Neural crest cell (in vitro differentiated cells): ENCODE measurements around the gene OPTC. TPM values are rescaled to one million over a fixed set of nuclear protein-coding genes. Genes with fewer than 3 reads are reported as not detected.

ENCODE experiments used
- DNase-seq: peaks from one replicate; pipeline ENCODE4 v3.0.0; 2021; ENCODE audit warnings: low read depth, mixed read lengths, low spot score
- H3K27ac Mint-ChIP-seq: one replicate; pipeline ENCODE4 v1.8.0; 2021; ENCODE audit warnings: mild to moderate bottlenecking, mixed read lengths; ENCODE audit not compliant: unreplicated experiment
- H3K27me3 Mint-ChIP-seq: 2 replicates; pipeline ENCODE4 v1.8.0; 2021; ENCODE audit warnings: low read depth, mild to moderate bottlenecking, mixed read lengths
- H3K36me3 Mint-ChIP-seq: 2 replicates; pipeline ENCODE4 v1.8.0; 2021; ENCODE audit warnings: low read depth, mild to moderate bottlenecking, mixed read lengths
- H3K4me1 Mint-ChIP-seq: 2 replicates; pipeline ENCODE4 v1.8.0; 2021; ENCODE audit warnings: mixed read lengths
- H3K4me3 Mint-ChIP-seq: one replicate; pipeline ENCODE4 v1.8.0; 2021; ENCODE audit warnings: mild to moderate bottlenecking, mixed read lengths
- H3K9me3 Mint-ChIP-seq: 2 replicates; pipeline ENCODE4 v1.8.0; 2021; ENCODE audit warnings: mixed read lengths
- total RNA-seq: library from RNA; stranded (reverse); gene quantifications from 2 replicates; pipeline ENCODE4 v1.2.1, GENCODE V29; 2021
- TF ChIP-seq, protein P1 (sequence below): fragments of 200-600 bp; sonication (generic); conservative IDR thresholded peaks from 2 replicates; pipeline ENCODE4 v1.5.0; 2021; ENCODE audit warnings: antibody characterized with exemption, mild to moderate bottlenecking

The OPTC gene
- total RNA-seq, 1 donor from 2014 or later: not detected

DNA sequence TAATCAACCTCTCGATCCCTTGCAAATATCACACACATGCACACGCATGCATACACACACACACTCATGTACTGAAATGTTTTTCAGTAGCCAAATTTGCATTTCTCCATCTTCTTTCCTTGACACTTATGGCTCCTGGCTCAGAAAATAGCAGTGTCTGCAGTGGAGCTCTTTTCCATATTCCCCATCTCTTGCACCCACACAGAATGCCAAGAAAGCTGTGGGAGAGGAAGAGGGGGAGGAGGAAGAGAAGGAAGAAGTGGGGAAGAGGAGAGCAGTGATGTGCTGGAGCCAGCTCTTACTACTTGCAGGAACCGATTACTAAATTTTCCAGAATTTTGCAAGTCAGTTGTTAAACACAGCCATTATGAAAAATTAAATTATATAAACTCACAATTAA, 9.9 kb downstream of the OPTC start:
- TF ChIP-seq, protein P1, sequence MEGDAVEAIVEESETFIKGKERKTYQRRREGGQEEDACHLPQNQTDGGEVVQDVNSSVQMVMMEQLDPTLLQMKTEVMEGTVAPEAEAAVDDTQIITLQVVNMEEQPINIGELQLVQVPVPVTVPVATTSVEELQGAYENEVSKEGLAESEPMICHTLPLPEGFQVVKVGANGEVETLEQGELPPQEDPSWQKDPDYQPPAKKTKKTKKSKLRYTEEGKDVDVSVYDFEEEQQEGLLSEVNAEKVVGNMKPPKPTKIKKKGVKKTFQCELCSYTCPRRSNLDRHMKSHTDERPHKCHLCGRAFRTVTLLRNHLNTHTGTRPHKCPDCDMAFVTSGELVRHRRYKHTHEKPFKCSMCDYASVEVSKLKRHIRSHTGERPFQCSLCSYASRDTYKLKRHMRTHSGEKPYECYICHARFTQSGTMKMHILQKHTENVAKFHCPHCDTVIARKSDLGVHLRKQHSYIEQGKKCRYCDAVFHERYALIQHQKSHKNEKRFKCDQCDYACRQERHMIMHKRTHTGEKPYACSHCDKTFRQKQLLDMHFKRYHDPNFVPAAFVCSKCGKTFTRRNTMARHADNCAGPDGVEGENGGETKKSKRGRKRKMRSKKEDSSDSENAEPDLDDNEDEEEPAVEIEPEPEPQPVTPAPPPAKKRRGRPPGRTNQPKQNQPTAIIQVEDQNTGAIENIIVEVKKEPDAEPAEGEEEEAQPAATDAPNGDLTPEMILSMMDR: no peak
- H3K4me3 Mint-ChIP-seq: no peak overlapping the region
- DNase-seq: no peak
- H3K9me3 Mint-ChIP-seq: no peaks in the 10 kb centered on the region
- H3K27ac Mint-ChIP-seq: no peak overlapping the region
- peaks cover 30% of the 10 kb centered on the region for H3K4me1 Mint-ChIP-seq
- H3K36me3 Mint-ChIP-seq: no peaks in the 10 kb centered on the region
- H3K27me3 Mint-ChIP-seq: peaks cover 8% of the 10 kb centered on the region

DNA sequence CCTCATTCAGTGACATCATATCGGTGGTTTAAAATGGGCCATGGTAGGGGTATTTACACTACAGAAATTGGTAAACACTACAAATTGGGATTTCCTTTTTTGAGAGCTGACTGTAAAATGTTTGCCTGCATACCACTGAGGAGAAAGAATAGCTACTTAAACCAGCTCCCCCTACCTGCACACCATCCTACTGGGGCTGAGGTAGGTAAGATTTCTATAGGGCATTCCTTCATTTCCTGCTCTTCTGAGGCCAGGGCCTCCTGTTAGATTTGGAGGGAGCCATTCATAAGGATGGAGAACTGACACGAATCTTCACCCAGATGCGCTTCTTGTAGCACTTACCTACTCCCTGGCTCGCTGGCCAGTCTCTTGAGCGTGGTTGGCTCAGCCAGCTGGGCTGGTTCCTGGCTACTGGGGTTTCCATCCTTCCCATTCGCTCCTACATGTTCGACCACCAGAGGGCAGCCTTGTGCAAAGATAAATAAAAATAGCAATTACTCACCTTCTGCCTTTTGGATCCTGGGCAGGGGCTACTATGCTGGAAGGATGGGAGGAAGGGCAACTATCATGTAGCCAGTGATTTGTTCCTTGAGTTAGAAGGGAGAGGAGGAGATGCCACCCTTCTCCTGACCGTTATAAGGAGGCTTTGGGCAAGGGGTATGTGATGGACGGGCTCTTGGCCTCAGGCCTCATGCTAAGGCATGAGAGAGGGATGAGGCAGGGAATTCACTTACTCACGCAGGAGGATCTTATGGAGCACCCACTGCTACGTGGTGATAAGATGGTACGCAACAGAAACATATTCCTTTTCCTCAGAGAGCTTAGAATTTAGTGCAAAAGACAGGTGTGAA, 10.7 kb downstream of the OPTC start:
- DNase-seq: peak; percentile 91
- no peaks in the 10 kb centered on the region for H3K36me3 Mint-ChIP-seq
- TF ChIP-seq, protein P1: peak; percentile 95
- H3K4me1 Mint-ChIP-seq: peaks cover 38% of the 10 kb centered on the region
- no peak overlapping the region for H3K27ac Mint-ChIP-seq
- H3K4me3 Mint-ChIP-seq: peak overlapping the region; percentile 7
- no peaks in the 10 kb centered on the region for H3K9me3 Mint-ChIP-seq
- H3K27me3 Mint-ChIP-seq: peaks cover 8% of the 10 kb centered on the region

DNA sequence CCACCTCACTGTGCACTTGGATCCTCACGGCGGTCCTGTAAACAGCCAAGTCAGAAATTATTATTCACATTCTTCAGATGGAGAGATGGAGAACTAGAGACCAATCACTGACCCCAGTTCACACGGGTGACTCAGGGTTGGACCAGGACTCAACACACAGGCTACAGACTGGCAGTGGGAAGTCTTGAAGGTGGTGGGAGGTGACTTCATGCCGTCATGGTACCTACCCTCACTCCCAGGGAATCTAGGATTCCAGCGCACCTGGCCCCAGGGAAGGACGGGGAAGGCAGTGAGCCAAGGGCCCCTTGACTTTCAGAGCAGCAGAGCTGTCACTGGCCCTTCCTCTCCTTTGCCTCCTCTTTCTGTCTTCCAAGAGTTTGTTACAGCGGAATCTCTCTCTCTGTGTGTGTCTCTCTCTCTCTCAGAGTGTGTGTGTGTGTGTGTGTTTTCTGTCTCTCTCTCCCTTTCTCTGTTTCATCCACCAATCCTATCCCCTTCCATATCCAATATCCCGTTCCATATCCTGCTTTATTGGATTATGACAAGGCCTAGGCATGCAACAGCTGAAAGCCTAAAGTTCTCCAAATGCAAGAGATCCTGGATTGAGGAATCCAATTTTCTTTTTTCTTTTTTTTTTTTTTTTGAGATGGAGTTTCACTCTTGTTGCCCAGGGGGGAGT, 11.7 kb downstream of the OPTC start:
- Mint-ChIP-seq H3K36me3 (no peaks in the 10 kb centered on the region), H3K9me3 (no peaks in the 10 kb centered on the region), H3K4me3 (no peak overlapping the region), H3K27ac (no peak overlapping the region), H3K4me1 (peaks cover 40% of the 10 kb centered on the region), H3K27me3 (peaks cover 8% of the 10 kb centered on the region)
- TF ChIP-seq, protein P1: no peak
- DNase-seq: no peak

DNA sequence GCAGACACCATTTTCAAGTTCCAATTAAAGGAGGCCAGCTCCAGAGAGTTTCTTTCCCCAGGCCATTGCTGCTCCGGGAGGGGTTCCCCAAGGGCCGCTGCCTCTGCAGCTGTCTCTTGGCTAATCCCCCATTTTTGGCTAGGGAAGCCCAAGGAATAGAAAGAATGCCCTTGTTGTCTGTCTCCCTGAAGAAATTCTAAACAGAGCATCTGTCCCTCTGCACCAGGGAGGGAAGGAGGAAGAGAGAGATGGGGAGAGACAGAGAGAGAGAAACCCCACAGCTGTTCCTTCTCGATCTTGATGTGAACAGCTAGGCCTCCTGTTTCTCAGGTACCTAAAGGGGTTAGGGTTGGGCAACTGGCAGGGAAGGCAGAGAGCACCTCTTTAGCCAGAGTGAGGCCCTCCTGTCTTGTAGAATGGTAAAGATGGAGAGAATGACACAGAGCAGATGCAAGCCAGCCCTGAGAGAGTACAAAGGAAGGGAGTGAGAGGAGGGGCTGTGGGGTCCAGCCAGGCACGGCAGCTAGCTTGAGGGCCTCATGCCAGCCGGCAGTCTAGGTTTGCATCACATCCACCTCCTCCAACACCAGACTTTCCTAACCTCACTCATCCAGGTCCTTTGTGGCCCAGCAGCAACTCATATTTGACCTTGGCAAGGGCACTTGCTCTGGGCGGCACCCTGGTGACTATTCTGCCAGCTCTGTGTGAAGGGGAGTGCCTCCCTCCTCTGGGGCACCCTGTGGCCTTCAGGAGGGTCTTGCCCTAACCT, 13.1 kb downstream of the OPTC start:
- DNase-seq: no peak
- peak overlapping the region; percentile 88 for H3K27ac Mint-ChIP-seq
- no peaks in the 10 kb centered on the region for H3K36me3 Mint-ChIP-seq
- no peaks in the 10 kb centered on the region for H3K9me3 Mint-ChIP-seq
- H3K27me3 Mint-ChIP-seq: peaks cover 8% of the 10 kb centered on the region
- H3K4me3 Mint-ChIP-seq: peak overlapping the region; percentile 13
- TF ChIP-seq, protein P1: no peak
- peaks cover 47% of the 10 kb centered on the region for H3K4me1 Mint-ChIP-seq

DNA sequence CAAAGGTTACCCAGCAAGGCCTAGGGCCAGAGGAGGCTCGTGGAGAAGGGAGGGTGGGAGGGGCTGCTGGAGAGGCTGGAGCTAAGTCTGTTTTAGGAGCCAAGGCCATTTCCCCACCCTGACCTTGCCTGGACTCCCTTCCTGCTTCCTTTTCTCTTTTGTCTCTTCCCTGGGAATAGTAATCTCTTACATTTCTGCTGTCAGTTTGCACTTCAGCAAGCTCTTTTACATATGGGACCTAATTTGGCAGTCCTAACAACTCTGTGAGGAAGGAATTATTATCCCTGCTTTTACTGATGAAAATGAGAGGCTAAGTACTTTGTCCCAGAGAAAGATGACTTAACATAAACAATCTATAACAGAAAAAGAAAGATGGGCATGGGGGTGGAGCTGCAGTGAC, 13.8 kb downstream of the OPTC start:
- DNase-seq: no peak
- no peaks in the 10 kb centered on the region for H3K36me3 Mint-ChIP-seq
- peaks cover 53% of the 10 kb centered on the region for H3K4me1 Mint-ChIP-seq
- no peak overlapping the region for H3K27ac Mint-ChIP-seq
- TF ChIP-seq, protein P1: no peak
- H3K4me3 Mint-ChIP-seq: no peak overlapping the region
- H3K9me3 Mint-ChIP-seq: no peaks in the 10 kb centered on the region
- H3K27me3 Mint-ChIP-seq: peaks cover 8% of the 10 kb centered on the region
